GM23338 (cell line): Measurements from ENCODE around the gene ENTREP3. TPM values are rescaled to one million over a fixed set of nuclear protein-coding genes. Genes with fewer than 3 reads are reported as not detected.

Experiments
- EZH2phosphoT487 ChIP-seq: fragments of 200-600 bp; sonication (generic); IDR thresholded peaks from one replicate; pipeline ENCODE4 v1.8.1; 2018; ENCODE audit warnings: antibody characterized with exemption; ENCODE audit not compliant: unreplicated experiment
- JUNB ChIP-seq: IDR thresholded peaks from one replicate; pipeline ENCODE4 v1.6.1; 2016; ENCODE audit warnings: antibody characterized with exemption; ENCODE audit not compliant: unreplicated experiment
- STAT1 ChIP-seq: IDR thresholded peaks from one replicate; pipeline ENCODE4 v1.6.1; 2016; ENCODE audit warnings: antibody characterized with exemption; ENCODE audit not compliant: unreplicated experiment
- ZNF114 ChIP-seq: fragments of 250-450 bp; sonication (Bioruptor Pico); IDR thresholded peaks from 2 replicates; pipeline ENCODE4 v1.5.0; 2020; ENCODE audit warnings: mild to moderate bottlenecking, moderate library complexity
- polyA plus RNA-seq: library from polyadenylated mRNA; unstranded; fragments of >200 nt; fragmentation: Nextera tagmentation; extraction: Ambion mirVana; gene quantifications from 2 replicates; pipeline ENCODE4 v1.2.1, GENCODE V29; 2016
- total RNA-seq: library from RNA; depleted of rRNA; stranded (reverse); fragments of >200 nt; shearing (Covaris generic); gene quantifications from 2 replicates; pipeline ENCODE4 v1.2.3, GENCODE V29; 2014
- TF ChIP-seq, protein P1 (sequence below): fragments of 250-450 bp; sonication (Bioruptor Pico); IDR thresholded peaks from 2 replicates; pipeline ENCODE4 v1.5.0; 2020; ENCODE audit warnings: mild to moderate bottlenecking, moderate library complexity
- TF ChIP-seq, protein P2 (sequence below): IDR thresholded peaks from one replicate; pipeline ENCODE4 v1.6.1; 2018; ENCODE audit warnings: antibody characterized with exemption; ENCODE audit not compliant: unreplicated experiment

Gene ENTREP3
- total and polyA plus RNA-seq, 2 experiments from 2014 or later: 18.6 to 46.3 TPM

DNA sequence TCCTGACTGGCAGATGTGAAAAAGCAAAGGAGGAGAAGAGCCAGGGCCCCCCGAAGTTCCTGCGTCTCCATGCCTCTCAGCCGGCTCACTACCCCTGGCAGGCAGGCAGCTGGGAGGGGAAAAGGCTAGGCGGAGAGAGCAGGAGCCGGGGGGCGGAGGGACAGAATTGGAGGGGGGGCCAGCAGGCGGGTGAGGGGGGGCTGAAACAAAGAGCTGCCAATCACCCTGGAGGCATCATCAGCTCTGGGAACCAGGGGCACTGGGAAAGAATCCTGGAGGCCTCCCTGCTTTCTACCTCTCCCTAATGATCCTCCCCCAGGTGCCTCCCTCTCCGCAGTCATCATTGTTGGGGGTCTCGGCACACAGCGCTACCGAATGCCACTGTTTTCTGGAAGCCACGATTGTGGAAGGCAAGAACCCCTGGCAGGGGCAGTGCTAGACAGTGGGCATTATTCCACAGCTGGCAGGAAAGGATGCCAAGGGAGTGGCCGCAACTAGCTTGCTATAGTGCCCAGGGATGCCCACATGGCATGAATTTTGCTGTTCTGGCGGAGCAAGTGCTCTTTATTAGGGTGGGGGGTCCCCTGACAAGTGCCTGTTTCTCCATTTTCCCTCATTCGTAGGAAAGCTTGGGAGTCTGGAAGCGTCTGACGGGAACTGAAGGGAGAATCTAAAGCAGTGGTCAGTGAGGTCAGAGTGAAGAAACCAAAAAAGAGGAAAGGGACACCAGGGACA is 47.3 kb downstream of the ENTREP3 start, which contains the start of gene THBS3 (continued):
- TF ChIP-seq, protein P1, sequence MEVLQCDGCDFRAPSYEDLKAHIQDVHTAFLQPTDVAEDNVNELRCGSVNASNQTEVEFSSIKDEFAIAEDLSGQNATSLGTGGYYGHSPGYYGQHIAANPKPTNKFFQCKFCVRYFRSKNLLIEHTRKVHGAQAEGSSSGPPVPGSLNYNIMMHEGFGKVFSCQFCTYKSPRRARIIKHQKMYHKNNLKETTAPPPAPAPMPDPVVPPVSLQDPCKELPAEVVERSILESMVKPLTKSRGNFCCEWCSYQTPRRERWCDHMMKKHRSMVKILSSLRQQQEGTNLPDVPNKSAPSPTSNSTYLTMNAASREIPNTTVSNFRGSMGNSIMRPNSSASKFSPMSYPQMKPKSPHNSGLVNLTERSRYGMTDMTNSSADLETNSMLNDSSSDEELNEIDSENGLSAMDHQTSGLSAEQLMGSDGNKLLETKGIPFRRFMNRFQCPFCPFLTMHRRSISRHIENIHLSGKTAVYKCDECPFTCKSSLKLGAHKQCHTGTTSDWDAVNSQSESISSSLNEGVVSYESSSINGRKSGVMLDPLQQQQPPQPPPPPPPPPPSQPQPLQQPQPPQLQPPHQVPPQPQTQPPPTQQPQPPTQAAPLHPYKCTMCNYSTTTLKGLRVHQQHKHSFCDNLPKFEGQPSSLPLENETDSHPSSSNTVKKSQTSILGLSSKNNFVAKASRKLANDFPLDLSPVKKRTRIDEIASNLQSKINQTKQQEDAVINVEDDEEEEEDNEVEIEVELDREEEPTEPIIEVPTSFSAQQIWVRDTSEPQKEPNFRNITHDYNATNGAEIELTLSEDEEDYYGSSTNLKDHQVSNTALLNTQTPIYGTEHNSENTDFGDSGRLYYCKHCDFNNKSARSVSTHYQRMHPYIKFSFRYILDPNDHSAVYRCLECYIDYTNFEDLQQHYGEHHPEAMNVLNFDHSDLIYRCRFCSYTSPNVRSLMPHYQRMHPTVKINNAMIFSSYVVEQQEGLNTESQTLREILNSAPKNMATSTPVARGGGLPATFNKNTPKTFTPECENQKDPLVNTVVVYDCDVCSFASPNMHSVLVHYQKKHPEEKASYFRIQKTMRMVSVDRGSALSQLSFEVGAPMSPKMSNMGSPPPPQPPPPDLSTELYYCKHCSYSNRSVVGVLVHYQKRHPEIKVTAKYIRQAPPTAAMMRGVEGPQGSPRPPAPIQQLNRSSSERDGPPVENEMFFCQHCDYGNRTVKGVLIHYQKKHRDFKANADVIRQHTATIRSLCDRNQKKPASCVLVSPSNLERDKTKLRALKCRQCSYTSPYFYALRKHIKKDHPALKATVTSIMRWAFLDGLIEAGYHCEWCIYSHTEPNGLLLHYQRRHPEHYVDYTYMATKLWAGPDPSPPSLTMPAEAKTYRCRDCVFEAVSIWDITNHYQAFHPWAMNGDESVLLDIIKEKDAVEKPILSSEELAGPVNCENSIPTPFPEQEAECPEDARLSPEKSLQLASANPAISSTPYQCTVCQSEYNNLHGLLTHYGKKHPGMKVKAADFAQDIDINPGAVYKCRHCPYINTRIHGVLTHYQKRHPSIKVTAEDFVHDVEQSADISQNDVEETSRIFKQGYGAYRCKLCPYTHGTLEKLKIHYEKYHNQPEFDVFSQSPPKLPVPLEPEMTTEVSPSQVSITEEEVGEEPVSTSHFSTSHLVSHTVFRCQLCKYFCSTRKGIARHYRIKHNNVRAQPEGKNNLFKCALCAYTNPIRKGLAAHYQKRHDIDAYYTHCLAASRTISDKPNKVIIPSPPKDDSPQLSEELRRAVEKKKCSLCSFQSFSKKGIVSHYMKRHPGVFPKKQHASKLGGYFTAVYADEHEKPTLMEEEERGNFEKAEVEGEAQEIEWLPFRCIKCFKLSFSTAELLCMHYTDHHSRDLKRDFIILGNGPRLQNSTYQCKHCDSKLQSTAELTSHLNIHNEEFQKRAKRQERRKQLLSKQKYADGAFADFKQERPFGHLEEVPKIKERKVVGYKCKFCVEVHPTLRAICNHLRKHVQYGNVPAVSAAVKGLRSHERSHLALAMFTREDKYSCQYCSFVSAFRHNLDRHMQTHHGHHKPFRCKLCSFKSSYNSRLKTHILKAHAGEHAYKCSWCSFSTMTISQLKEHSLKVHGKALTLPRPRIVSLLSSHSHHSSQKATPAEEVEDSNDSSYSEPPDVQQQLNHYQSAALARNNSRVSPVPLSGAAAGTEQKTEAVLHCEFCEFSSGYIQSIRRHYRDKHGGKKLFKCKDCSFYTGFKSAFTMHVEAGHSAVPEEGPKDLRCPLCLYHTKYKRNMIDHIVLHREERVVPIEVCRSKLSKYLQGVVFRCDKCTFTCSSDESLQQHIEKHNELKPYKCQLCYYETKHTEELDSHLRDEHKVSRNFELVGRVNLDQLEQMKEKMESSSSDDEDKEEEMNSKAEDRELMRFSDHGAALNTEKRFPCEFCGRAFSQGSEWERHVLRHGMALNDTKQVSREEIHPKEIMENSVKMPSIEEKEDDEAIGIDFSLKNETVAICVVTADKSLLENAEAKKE: no peak
- no peak for TF ChIP-seq EZH2phosphoT487
- TF ChIP-seq, protein P2, sequence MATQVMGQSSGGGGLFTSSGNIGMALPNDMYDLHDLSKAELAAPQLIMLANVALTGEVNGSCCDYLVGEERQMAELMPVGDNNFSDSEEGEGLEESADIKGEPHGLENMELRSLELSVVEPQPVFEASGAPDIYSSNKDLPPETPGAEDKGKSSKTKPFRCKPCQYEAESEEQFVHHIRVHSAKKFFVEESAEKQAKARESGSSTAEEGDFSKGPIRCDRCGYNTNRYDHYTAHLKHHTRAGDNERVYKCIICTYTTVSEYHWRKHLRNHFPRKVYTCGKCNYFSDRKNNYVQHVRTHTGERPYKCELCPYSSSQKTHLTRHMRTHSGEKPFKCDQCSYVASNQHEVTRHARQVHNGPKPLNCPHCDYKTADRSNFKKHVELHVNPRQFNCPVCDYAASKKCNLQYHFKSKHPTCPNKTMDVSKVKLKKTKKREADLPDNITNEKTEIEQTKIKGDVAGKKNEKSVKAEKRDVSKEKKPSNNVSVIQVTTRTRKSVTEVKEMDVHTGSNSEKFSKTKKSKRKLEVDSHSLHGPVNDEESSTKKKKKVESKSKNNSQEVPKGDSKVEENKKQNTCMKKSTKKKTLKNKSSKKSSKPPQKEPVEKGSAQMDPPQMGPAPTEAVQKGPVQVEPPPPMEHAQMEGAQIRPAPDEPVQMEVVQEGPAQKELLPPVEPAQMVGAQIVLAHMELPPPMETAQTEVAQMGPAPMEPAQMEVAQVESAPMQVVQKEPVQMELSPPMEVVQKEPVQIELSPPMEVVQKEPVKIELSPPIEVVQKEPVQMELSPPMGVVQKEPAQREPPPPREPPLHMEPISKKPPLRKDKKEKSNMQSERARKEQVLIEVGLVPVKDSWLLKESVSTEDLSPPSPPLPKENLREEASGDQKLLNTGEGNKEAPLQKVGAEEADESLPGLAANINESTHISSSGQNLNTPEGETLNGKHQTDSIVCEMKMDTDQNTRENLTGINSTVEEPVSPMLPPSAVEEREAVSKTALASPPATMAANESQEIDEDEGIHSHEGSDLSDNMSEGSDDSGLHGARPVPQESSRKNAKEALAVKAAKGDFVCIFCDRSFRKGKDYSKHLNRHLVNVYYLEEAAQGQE: no peak
- TF ChIP-seq JUNB: no peak
- no peak for TF ChIP-seq ZNF114 (CRISPR knock-in tag)
- no peak for TF ChIP-seq STAT1
